Right renal cortex interstitium (tissue), 3 donors: Measurements from ENCODE around the gene SSRP1. TPM values are rescaled to one million over a fixed set of nuclear protein-coding genes. Genes with fewer than 3 reads are reported as not detected.
"Not testable (repeated sequence)": the region's sequence is repeated elsewhere in the genome, so short reads cannot be mapped to it uniquely, and the experiment has no call there.

ENCODE experiments used
- DNase-seq, 3 donors: peaks; one replicate each; pipeline ENCODE4 v3.0.0-alpha.2; 2013; ENCODE audit warnings: low read depth in 3 of 3, low spot score in 2 of 3
- polyA plus RNA-seq, 3 donors: library from polyadenylated mRNA; unstranded; fragments of 120-200 nt; gene quantifications; one replicate each; pipeline ENCODE4 v1.2.1, GENCODE V29; 2013; ENCODE audit not compliant: insufficient read length in 3 of 3

SSRP1 gene
- 100 to 1,000 TPM; 199 to 214 (median 203) TPM for polyA plus RNA-seq

- peak in 1 of 3 donors; percentile 76 for DNase-seq
These were observed at the start of gene SSRP1 for GRCh38 chr11:57335343-57336110. TSS of gene SSRP1 (minus strand) at chr11:57335892. CDS start at chr11:57335121, 771 bp downstream.

- DNase-seq, result no peak
These were observed 45.3 kb upstream of the SSRP1 start, which contains the start of gene PRG3 for GRCh38 chr11:57380975-57381374. TSS of gene PRG3 (minus strand) at chr11:57381150. CDS start at chr11:57380708, 442 bp downstream.

- DNase-seq, result peak in 1 of 3 donors; percentile 27
These were observed 44.0 kb upstream of the SSRP1 start for GRCh38 chr11:57379732-57380131.

- DNase-seq, result no peak
These were observed 42.5 kb upstream of the SSRP1 start for GRCh38 chr11:57378186-57378585.

GRCh38 chr11:57377107-57377506 lies 41.4 kb upstream of the SSRP1 start:
- DNase-seq, result no peak

GRCh38 chr11:57376095-57377090 lies 40.7 kb upstream of the SSRP1 start:
- DNase-seq, result no peak

- no peak for DNase-seq
These were observed 39.8 kb upstream of the SSRP1 start for GRCh38 chr11:57375490-57375889.

- no peak for DNase-seq
These were observed 39.3 kb upstream of the SSRP1 start for GRCh38 chr11:57374966-57375365.

GRCh38 chr11:57373146-57373545 lies 37.5 kb upstream of the SSRP1 start:
- DNase-seq, result no peak

GRCh38 chr11:57370941-57371340 lies 35.2 kb upstream of the SSRP1 start:
- no peak for DNase-seq

- no peak for DNase-seq
These were observed 34.6 kb upstream of the SSRP1 start for GRCh38 chr11:57370251-57370650.

- no peak for DNase-seq
These were observed 33.1 kb upstream of the SSRP1 start for GRCh38 chr11:57368845-57369232.

- no peak for DNase-seq
These were observed 32.6 kb upstream of the SSRP1 start for GRCh38 chr11:57368106-57368844.

- DNase-seq, result no peak
These were observed 29.4 kb upstream of the SSRP1 start for GRCh38 chr11:57364851-57365660.

GRCh38 chr11:57363131-57364080 lies 27.7 kb upstream of the SSRP1 start:
- no peak for DNase-seq

- DNase-seq, result no peak
These were observed 26.2 kb upstream of the SSRP1 start for GRCh38 chr11:57361926-57362325.

GRCh38 chr11:57361420-57361819 lies 25.7 kb upstream of the SSRP1 start:
- not testable (repeated sequence) for DNase-seq

GRCh38 chr11:57360991-57361390 lies 25.3 kb upstream of the SSRP1 start:
- no peak for DNase-seq
